Spinal cord (tissue), 10 donors: ENCODE data around the gene TMPRSS6. TPM values are rescaled to one million over a fixed set of nuclear protein-coding genes. Genes with fewer than 3 reads are reported as not detected.
A peak's percentile ranks its signal among the peaks of the same experiment; 100 is the strongest.

Experiments
- DNase-seq, 6 donors: peaks; one replicate each; pipeline versions ENCODE4 v3.0.0 to v3.0.0-alpha.2; 2013 to 2015; ENCODE audit warnings: low spot score in 6 of 6, low read depth in 4 of 6
- H3K27ac ChIP-seq: one replicate; pipeline ENCODE4 v1.5.1; 2013; ENCODE audit warnings: low read depth, low read length, control low read depth
- H3K27me3 ChIP-seq: one replicate; pipeline ENCODE4 v1.6.1; 2013; ENCODE audit warnings: low read length; ENCODE audit not compliant: control insufficient read depth, insufficient read depth
- H3K36me3 ChIP-seq: one replicate; pipeline ENCODE4 v1.6.1; 2013; ENCODE audit warnings: low read length; ENCODE audit not compliant: control insufficient read depth, insufficient read depth
- H3K4me1 ChIP-seq: one replicate; pipeline ENCODE4 v1.6.1; 2013; ENCODE audit warnings: low read length; ENCODE audit not compliant: control insufficient read depth, insufficient read depth
- H3K4me3 ChIP-seq: one replicate; pipeline ENCODE4 v1.5.1; 2013; ENCODE audit warnings: low read depth, low read length, control low read depth
- H3K9me3 ChIP-seq: one replicate; pipeline ENCODE4 v1.6.1; 2013; ENCODE audit warnings: low read length; ENCODE audit not compliant: control insufficient read depth, insufficient read depth
- WGBS: methylation state at CpG from one replicate; pipeline ENCODE4 v1.1.5; 2013; ENCODE audit warnings: missing lambda C conversion rate; ENCODE audit not compliant: insufficient coverage; 5-methylcytosine and 5-hydroxymethylcytosine counted together
- polyA plus RNA-seq, 2 donors: library from polyadenylated mRNA; unstranded; fragments of 120-200 nt; gene quantifications; one replicate each; pipeline ENCODE4 v1.2.1, GENCODE V29; 2013; ENCODE audit not compliant: insufficient read length in 2 of 2
- total RNA-seq, 2 donors: library from RNA; depleted of rRNA in 1 of 2; stranded (reverse); fragments of 120-200 nt in 1 of 2; fragments of >200 nt in 1 of 2; gene quantifications; one replicate each; pipeline versions ENCODE4 v1.2.3 to v1.2.4, GENCODE V29; 2013 to 2014
- donor health status: healthy.

Gene TMPRSS6
- total and polyA plus RNA-seq, 4 donors, result 0.13 to 0.24 (median 0.17) TPM; not detected in 1

- H3K27ac ChIP-seq, result no peak overlapping the region
- no peak overlapping the region for H3K4me3 ChIP-seq
- 83% methylated on average over 26 of the region's 28 CpGs for WGBS
- DNase-seq, result peak in 1 of 6 donors; percentile 9
- H3K4me1 ChIP-seq, result peaks cover 9% of the 10 kb centered on the region
- peaks cover 69% of the 10 kb centered on the region for H3K36me3 ChIP-seq
- peaks cover 11% of the 10 kb centered on the region for H3K27me3 ChIP-seq
- H3K9me3 ChIP-seq, result no peaks in the 10 kb centered on the region
These were observed 45.8 kb downstream of the TMPRSS6 start for GRCh38 chr22:37063431-37064420.

DNA sequence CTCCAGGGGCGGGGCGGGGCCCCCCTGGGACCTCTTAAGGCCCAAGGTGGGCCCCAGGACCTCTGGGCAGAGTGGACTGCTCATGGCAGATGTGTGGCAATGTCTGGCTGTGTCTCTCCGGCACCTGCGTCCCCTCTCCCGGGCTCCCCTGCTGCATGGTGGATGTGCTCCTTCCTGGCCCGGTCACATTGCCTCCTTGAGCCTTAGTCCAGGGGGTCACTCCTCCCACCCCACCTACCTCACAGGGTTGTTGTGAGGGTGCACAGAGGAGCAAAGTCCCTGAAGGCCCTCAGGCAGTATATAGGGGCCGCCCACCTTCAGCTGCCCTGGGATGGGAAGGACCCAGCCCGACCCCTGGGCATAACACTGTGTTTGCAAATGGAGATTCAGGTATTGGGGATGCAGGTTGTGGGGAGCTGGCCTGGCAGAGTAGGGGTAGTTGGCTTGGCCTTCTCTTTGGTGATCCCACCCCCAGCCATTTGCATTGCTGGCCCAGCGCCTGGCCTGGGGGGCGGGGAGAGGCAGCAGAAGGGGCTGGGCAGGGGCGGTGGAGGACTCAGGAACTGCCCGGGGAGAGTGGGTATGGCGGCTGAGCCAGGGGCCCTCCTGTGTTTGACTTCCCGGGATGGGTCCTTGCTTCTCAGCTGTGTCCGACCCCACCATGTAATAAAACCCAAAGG is 46.7 kb downstream of the TMPRSS6 start:
- no peak overlapping the region for H3K4me3 ChIP-seq
- DNase-seq, result no peak
- H3K27ac ChIP-seq, result no peak overlapping the region
- H3K9me3 ChIP-seq, result no peaks in the 10 kb centered on the region
- H3K27me3 ChIP-seq, result peaks cover 2% of the 10 kb centered on the region
- H3K36me3 ChIP-seq, result peaks cover 78% of the 10 kb centered on the region
- H3K4me1 ChIP-seq, result peaks cover 7% of the 10 kb centered on the region
- WGBS, result 56% methylated on average over 9 of the region's 15 CpGs

DNA sequence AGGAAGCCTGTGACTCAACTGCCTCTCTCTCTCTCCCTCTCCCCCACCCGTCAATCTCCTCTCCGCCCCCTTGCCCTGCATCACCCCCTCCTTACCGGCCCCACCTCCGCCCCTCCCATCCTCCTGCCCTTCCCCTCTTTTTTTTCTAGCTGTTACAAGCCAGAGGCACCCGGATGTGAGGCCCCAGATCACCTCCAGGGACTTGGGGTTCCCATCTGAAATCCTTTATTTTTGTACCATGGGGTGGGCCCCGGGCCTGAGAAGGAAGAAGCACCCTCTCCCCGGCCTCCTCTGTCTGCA is 47.2 kb downstream of the TMPRSS6 start:
- Histone ChIP-seq H3K36me3 (peaks cover 83% of the 10 kb centered on the region), H3K9me3 (no peaks in the 10 kb centered on the region), H3K4me1 (peaks cover 7% of the 10 kb centered on the region), H3K4me3 (no peak overlapping the region), H3K27me3 (no peaks in the 10 kb centered on the region), H3K27ac (no peak overlapping the region)
- 41% methylated on average over 4 of the region's 7 CpGs for WGBS
- DNase-seq, result no peak

DNA sequence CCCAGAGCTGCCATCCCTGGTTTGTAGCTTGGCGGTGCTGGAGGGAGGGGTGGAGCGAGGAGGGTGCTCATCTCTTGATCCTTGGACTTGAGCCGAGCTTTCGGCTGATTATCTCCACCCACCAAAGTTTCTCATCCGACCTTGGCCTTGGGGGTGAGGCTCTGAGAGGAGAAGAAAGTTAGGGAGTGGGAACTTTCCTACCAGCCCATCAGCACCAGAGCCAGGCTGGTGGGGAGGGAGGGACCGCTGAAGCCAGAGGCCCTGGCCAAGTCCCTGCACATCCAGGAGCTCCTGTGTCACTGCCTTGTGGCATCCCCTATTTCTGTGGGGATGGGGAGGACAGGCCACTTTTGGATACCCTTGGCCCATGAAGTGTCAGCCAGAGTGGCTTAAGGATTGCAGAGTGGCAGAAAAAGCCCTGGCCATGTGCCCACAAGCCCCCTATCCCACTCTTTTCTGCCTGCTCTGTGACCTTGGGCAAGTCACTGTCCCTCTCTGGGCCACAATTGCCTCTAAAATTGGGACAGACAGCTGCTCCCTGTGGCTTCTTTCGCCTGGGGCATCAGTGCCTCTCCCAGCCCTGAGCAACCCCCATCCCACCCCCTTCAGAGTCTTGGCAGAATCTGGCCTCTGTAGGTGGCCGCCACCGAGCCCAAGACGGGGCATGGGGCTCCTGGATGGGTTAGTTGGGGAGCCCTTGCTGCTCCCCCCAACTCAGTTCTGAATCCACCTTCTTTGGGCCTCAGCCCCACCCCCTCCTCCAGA is 47.7 kb downstream of the TMPRSS6 start:
- Histone ChIP-seq H3K27me3 (no peaks in the 10 kb centered on the region), H3K36me3 (peaks cover 88% of the 10 kb centered on the region), H3K27ac (no peak overlapping the region), H3K4me3 (no peak overlapping the region), H3K9me3 (no peaks in the 10 kb centered on the region), H3K4me1 (peaks cover 7% of the 10 kb centered on the region)
- DNase-seq, result no peak
- 100% methylated on average over 1 of the region's 10 CpGs for WGBS

GRCh38 chr22:37060801-37061610 is 48.5 kb downstream of the TMPRSS6 start:
- Histone ChIP-seq H3K36me3 (peaks cover 92% of the 10 kb centered on the region), H3K27ac (no peak overlapping the region), H3K9me3 (no peaks in the 10 kb centered on the region), H3K4me1 (peaks cover 7% of the 10 kb centered on the region), H3K4me3 (no peak overlapping the region), H3K27me3 (no peaks in the 10 kb centered on the region)
- no peak for DNase-seq
- 79% methylated on average over 25 of the region's 28 CpGs for WGBS

- H3K9me3 ChIP-seq, result no peaks in the 10 kb centered on the region
- peaks cover 98% of the 10 kb centered on the region for H3K36me3 ChIP-seq
- no peak overlapping the region for H3K27ac ChIP-seq
- 93% methylated on average over 9 of the region's 9 CpGs for WGBS
- no peak for DNase-seq
- no peaks in the 10 kb centered on the region for H3K27me3 ChIP-seq
- peaks cover 7% of the 10 kb centered on the region for H3K4me1 ChIP-seq
- no peak overlapping the region for H3K4me3 ChIP-seq
These were observed 49.5 kb downstream of the TMPRSS6 start for GRCh38 chr22:37059876-37060449.

DNA sequence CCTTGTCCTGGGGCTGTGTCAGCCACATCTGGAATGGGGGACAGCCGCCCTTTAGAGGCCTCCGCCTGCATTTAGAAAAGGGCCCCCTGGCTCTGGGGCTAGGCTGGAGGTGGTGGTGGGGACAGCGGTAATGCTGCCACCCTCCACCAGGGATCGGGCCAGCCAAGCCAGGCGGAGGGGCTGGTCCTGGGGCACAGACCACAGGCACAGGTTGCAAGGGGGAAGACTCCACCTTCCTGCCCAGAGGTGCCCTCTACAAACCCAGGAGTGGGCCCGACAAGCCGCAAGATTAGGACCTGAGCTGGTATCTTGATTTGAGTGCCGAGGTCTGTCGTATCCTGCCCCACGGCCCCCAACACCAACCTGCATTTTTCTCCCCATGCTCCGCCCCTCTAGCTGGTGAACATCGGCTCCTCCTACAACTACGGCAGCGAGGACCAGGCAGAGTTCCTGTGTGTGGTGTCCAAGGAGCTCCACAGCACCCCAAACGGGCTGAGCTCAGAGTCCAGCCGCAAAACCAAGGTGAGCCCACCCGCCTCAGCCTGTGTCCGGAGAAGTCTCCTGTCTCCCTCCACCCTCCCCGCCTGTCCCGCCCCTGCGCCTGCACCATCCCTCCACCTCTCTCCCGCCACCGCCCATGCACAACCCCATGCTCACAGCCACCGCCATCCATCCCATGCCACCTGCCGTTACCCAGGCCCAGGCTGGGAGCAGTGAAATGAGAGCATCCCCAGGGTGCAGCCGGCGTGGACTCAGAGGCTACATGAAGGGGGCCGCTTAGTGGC is 50.4 kb downstream of the TMPRSS6 start:
- H3K27me3 ChIP-seq, result no peaks in the 10 kb centered on the region
- peaks cover 7% of the 10 kb centered on the region for H3K4me1 ChIP-seq
- peaks cover 100% of the 10 kb centered on the region for H3K36me3 ChIP-seq

GRCh38 chr22:37057796-37058510 is 51.6 kb downstream of the TMPRSS6 start:
- Histone ChIP-seq H3K27ac (no peak overlapping the region), H3K36me3 (peaks cover 100% of the 10 kb centered on the region), H3K27me3 (no peaks in the 10 kb centered on the region), H3K4me1 (peaks cover 14% of the 10 kb centered on the region), H3K4me3 (no peak overlapping the region), H3K9me3 (no peaks in the 10 kb centered on the region)
- 90% methylated on average over 10 of the region's 12 CpGs for WGBS
- DNase-seq, result no peak

More for the DNA sequence above, 50.4 kb downstream of the TMPRSS6 start:
- no peak overlapping the region for H3K4me3 ChIP-seq
- WGBS, result 87% methylated on average over 21 of the region's 28 CpGs
- DNase-seq, result no peak
- no peak overlapping the region for H3K27ac ChIP-seq
- H3K9me3 ChIP-seq, result no peaks in the 10 kb centered on the region
